H1 (cell line): Measurements from ENCODE around the gene PMM1. TPM values are rescaled to one million over a fixed set of nuclear protein-coding genes. Genes with fewer than 3 reads are reported as not detected.

Experiments
- CTCF ChIA-PET: fragments of 300-600 bp; sonication (Branson Sonifier 250); formaldehyde crosslinking; loops from one replicate; lab custom pipeline; 2021; ENCODE audit not compliant: partially characterized antibody; lab: Charles Lee
- POLR2A ChIA-PET: fragments of 300-600 bp; sonication (Branson Sonifier 250); formaldehyde crosslinking; loops from one replicate; lab custom pipeline; 2021; ENCODE audit warnings: inconsistent platforms; ENCODE audit not compliant: partially characterized antibody; lab: Charles Lee
- DNase-seq, 2 experiments: peaks; one replicate each; pipeline versions ENCODE4 v3.0.0 to v3.0.0-alpha.2; 2010 to 2022; ENCODE audit warnings: low spot score in 2 of 2, low read depth in 1 of 2, mixed read lengths in 1 of 2
- FAIRE-seq: peaks from 2 replicates; lab custom pipeline; 2011; peaks lifted over from hg19 to GRCh38; lab: Jason Lieb, UNC
- H2AFZ ChIP-seq: 2 replicates; pipeline ENCODE4 v1.8.1; 2012; ENCODE audit warnings: low read length, inconsistent platforms
- H2AK5ac ChIP-seq: 2 replicates; pipeline ENCODE4 v1.6.1; 2013; ENCODE audit warnings: low read depth, low read length
- H2BK120ac ChIP-seq: replicated peaks from 2 replicates; pipeline ENCODE3; 2013; ENCODE audit warnings: low read depth, low read length, inconsistent platforms
- H2BK12ac ChIP-seq: 2 replicates; pipeline ENCODE4 v1.6.1; 2013; ENCODE audit warnings: low read depth, low read length
- H2BK15ac ChIP-seq: 2 replicates; pipeline ENCODE4 v1.6.1; 2013; ENCODE audit warnings: low read length
- H2BK20ac ChIP-seq: 2 replicates; pipeline ENCODE4 v1.6.1; 2013; ENCODE audit warnings: low read length
- H2BK5ac ChIP-seq: 2 replicates; pipeline ENCODE4 v1.6.1; 2013; ENCODE audit warnings: low read depth, low read length
- H3K14ac ChIP-seq: 2 replicates; pipeline ENCODE4 v1.6.1; 2013; ENCODE audit warnings: inconsistent platforms; ENCODE audit not compliant: insufficient read length
- H3K18ac ChIP-seq: 2 replicates; pipeline ENCODE4 v1.6.1; 2013; ENCODE audit warnings: low read length; ENCODE audit errors: extremely low read depth
- H3K23ac ChIP-seq: 2 replicates; pipeline ENCODE4 v1.6.1; 2013; ENCODE audit warnings: inconsistent platforms; ENCODE audit not compliant: insufficient read length
- H3K23me2 ChIP-seq: 2 replicates; pipeline ENCODE4 v1.6.1; 2013; ENCODE audit warnings: low read depth, low read length
- H3K27ac ChIP-seq: 2 replicates; pipeline ENCODE4 v1.6.1; 2011; ENCODE audit warnings: low read depth, low read length, inconsistent platforms
- H3K27me3 ChIP-seq, 4 experiments: replicated peaks in 1 of 4; 1 replicate in 1 of 4; 2 replicates in 3 of 4; pipeline versions ENCODE4 v1.6.1 to v1.8.1; 2011 to 2013; ENCODE audit warnings: low read length in 3 of 4, mild to moderate bottlenecking in 3 of 4, inconsistent platforms in 2 of 4, mixed read lengths in 2 of 4, moderate library complexity in 1 of 4; ENCODE audit not compliant: control insufficient read depth in 3 of 4, insufficient read depth in 3 of 4; ENCODE audit errors: extremely low read depth in 1 of 4
- H3K36me3 ChIP-seq, 4 experiments: 2 replicates each; pipeline versions ENCODE4 v1.6.1 to v1.8.1; 2011 to 2013; ENCODE audit warnings: mild to moderate bottlenecking in 4 of 4, low read length in 3 of 4, moderate library complexity in 2 of 4, control low read depth in 1 of 4, inconsistent platforms in 1 of 4; ENCODE audit not compliant: insufficient read depth in 4 of 4, control insufficient read depth in 2 of 4
- H3K4ac ChIP-seq: replicated peaks from 2 replicates; pipeline ENCODE3; 2013; ENCODE audit warnings: low read length, low read depth, mixed read lengths, inconsistent platforms; ENCODE audit not compliant: insufficient read length
- H3K4me1 ChIP-seq, 4 experiments: replicated peaks in 1 of 4; 1 replicate in 1 of 4; 2 replicates in 3 of 4; pipeline versions ENCODE4 v1.6.1 to v1.8.1; 2011 to 2013; ENCODE audit warnings: low read length in 3 of 4, inconsistent platforms in 2 of 4, mixed read lengths in 1 of 4; ENCODE audit not compliant: insufficient read depth in 4 of 4, control insufficient read depth in 3 of 4
- H3K4me2 ChIP-seq, 2 experiments: 2 replicates each; pipeline versions ENCODE4 v1.6.1 to v1.8.1; 2011 to 2013; ENCODE audit warnings: low read depth in 2 of 2, low read length in 2 of 2, control low read depth in 1 of 2, inconsistent platforms in 1 of 2, mild to moderate bottlenecking in 1 of 2; ENCODE audit not compliant: insufficient read depth in 1 of 2
- H3K4me3 ChIP-seq, 4 experiments: fragments of 200-600, 300-600 bp in 1 of 4; sonication (generic), shearing (Covaris generic), sonication (Bioruptor Twin) in 1 of 4; 2 replicates each; pipeline versions ENCODE4 v1.5.1 to v1.8.1; 2011 to 2016; ENCODE audit warnings: low read length in 4 of 4, low read depth in 3 of 4, control low read depth in 2 of 4, inconsistent platforms in 2 of 4, mild to moderate bottlenecking in 2 of 4, mixed read lengths in 1 of 4, moderate library complexity in 1 of 4; ENCODE audit not compliant: insufficient read depth in 2 of 4; ENCODE audit errors: extremely low read depth in 1 of 4
- H3K56ac ChIP-seq: replicated peaks from 2 replicates; pipeline ENCODE3; 2013; ENCODE audit warnings: low read depth, mild to moderate bottlenecking, mixed read lengths, low read length, inconsistent platforms; ENCODE audit not compliant: insufficient read length
- H3K79me1 ChIP-seq: 2 replicates; pipeline ENCODE4 v1.6.1; 2013; ENCODE audit warnings: low read depth, low read length, control low read depth
- H3K79me2 ChIP-seq, 2 experiments: 2 replicates each; pipeline versions ENCODE4 v1.6.1 to v1.8.1; 2012 to 2013; ENCODE audit warnings: low read length in 2 of 2, mild to moderate bottlenecking in 2 of 2, inconsistent platforms in 1 of 2; ENCODE audit not compliant: insufficient read depth in 2 of 2, control insufficient read depth in 1 of 2
- H3K9ac ChIP-seq, 4 experiments: replicated peaks in 1 of 4; 1 replicate in 1 of 4; 2 replicates in 3 of 4; pipeline versions ENCODE4 v1.6.1 to v1.8.1; 2011 to 2013; ENCODE audit warnings: low read depth in 3 of 4, low read length in 3 of 4, control low read depth in 2 of 4, mild to moderate bottlenecking in 2 of 4, moderate library complexity in 2 of 4, inconsistent platforms in 1 of 4; ENCODE audit errors: extremely low read depth in 1 of 4
- H3K9me3 ChIP-seq, 2 experiments: 2 replicates each; pipeline versions ENCODE4 v1.6.1 to v1.8.1; 2012 to 2013; ENCODE audit warnings: mild to moderate bottlenecking in 2 of 2, moderate library complexity in 2 of 2, control low read depth in 1 of 2, inconsistent platforms in 1 of 2, low read depth in 1 of 2, low read length in 1 of 2, mixed read lengths in 1 of 2; ENCODE audit not compliant: insufficient read depth in 2 of 2
- H4K20me1 ChIP-seq, 2 experiments: replicated peaks in 1 of 2; 2 replicates each; pipeline versions ENCODE3 to v1.8.1; 2011 to 2013; ENCODE audit warnings: inconsistent platforms in 2 of 2, low read length in 2 of 2, mild to moderate bottlenecking in 1 of 2; ENCODE audit not compliant: insufficient read depth in 2 of 2, control insufficient read depth in 1 of 2
- H4K5ac ChIP-seq: 2 replicates; pipeline ENCODE4 v1.6.1; 2013; ENCODE audit warnings: low read length, low read depth, mixed read lengths, inconsistent platforms; ENCODE audit not compliant: insufficient read length
- H4K8ac ChIP-seq: 2 replicates; pipeline ENCODE4 v1.8.0; 2013; ENCODE audit warnings: mild to moderate bottlenecking, moderate library complexity, low read length, inconsistent platforms; ENCODE audit not compliant: insufficient read depth; ENCODE audit errors: extremely low read depth
- H4K91ac ChIP-seq: replicated peaks from 2 replicates; pipeline ENCODE3; 2013; ENCODE audit warnings: low read length, mixed read lengths, inconsistent platforms; ENCODE audit not compliant: insufficient read length
- POLR2A ChIP-seq, 2 experiments: IDR thresholded peaks; 1 replicate in 1 of 2; 2 replicates in 1 of 2; pipeline ENCODE4 v1.6.1; 2011; ENCODE audit warnings: low read depth in 2 of 2, low read length in 2 of 2, mild to moderate bottlenecking in 2 of 2; ENCODE audit errors: control extremely low read depth in 1 of 2
- POLR2AphosphoS5 ChIP-seq: IDR thresholded peaks from 2 replicates; pipeline ENCODE4 v1.6.1; 2011; ENCODE audit warnings: low read depth, low read length
- TBP ChIP-seq: IDR thresholded peaks from 2 replicates; pipeline ENCODE4 v1.6.1; 2011; ENCODE audit warnings: low read depth, low read length, improper control_type of control experiment
- WGBS, 2 experiments: shearing (Covaris generic) in 1 of 2; methylation state at CpG; one replicate each; pipeline versions ENCODE4 v1.1.6 to v1.1.7; 2013 to 2015; ENCODE audit warnings: low lambda C conversion rate in 2 of 2, mixed read lengths in 2 of 2, inconsistent platforms in 1 of 2, low coverage in 1 of 2, missing lambda C conversion rate in 1 of 2; ENCODE audit not compliant: insufficient replicate concordance in 2 of 2, insufficient coverage in 1 of 2, insufficient read length in 1 of 2; ENCODE audit errors: extremely low coverage in 1 of 2, missing lambda C conversion rate in 1 of 2; 5-methylcytosine and 5-hydroxymethylcytosine counted together
- polyA plus RNA-seq, 7 experiments: library from polyadenylated mRNA; depleted of rRNA in 3 of 7; stranded (reverse) in 5 of 7; unstranded in 2 of 7; fragments of >200 nt in 5 of 7; fragments of 200-250 nt in 2 of 7; gene quantifications; 1 replicate in 5 of 7; 2 replicates in 1 of 7; 4 replicates in 1 of 7; pipeline versions ENCODE4 v1.2.1 to v1.2.3, GENCODE V29; 2011 to 2013; ENCODE audit warnings: missing spikeins in 2 of 7, mixed read lengths in 2 of 7
- total RNA-seq: library from RNA; stranded (reverse); fragmentation: NEBNext Ultra II Directional; extraction: Animal tissue kit (Norgen Biotek cat#: 25700); gene quantifications from 2 replicates; pipeline ENCODE4 v1.2.1, GENCODE V29; 2021
- TF ChIP-seq, protein P1 (sequence below), 3 experiments: IDR thresholded peaks; 1 replicate in 2 of 3; 2 replicates in 1 of 3; pipeline versions ENCODE4 v1.5.1 to v1.6.1; 2011; ENCODE audit warnings: low read length in 3 of 3, mild to moderate bottlenecking in 3 of 3, inconsistent platforms in 2 of 3, low read depth in 1 of 3, moderate library complexity in 1 of 3; ENCODE audit not compliant: insufficient read depth in 1 of 3; ENCODE audit errors: control extremely low read depth in 1 of 3

The PMM1 gene
- total and polyA plus RNA-seq, 2 of the 8 experiments (the other 6 are each of a cell fraction or from before 2014, with no cell fraction given): 11.3 to 20.0 TPM

- FAIRE-seq (no peak), DNase-seq (no peak)
- Histone ChIP-seq H3K56ac (no peak overlapping the region), H4K5ac (no peak overlapping the region), H3K79me1 (no peaks in the 10 kb centered on the region), H2BK15ac (no peak overlapping the region), H3K4me1 (peaks cover 0 to 2% (median under 1%) of the 10 kb centered on the region in 4 experiments; a peak in 1 of 7 replicates), H2BK12ac (no peak overlapping the region), H3K4ac (no peak overlapping the region), H3K4me3 (no peak overlapping the region), H2AFZ (no peak overlapping the region), H3K23ac (no peak overlapping the region), H2BK5ac (no peak overlapping the region), H4K20me1 (no peaks in the 10 kb centered on the region), H3K14ac (no peak overlapping the region), H4K91ac (no peak overlapping the region), H3K9me3 (no peaks in the 10 kb centered on the region), H3K4me2 (no peak overlapping the region), H3K23me2 (no peaks in the 10 kb centered on the region), H3K36me3 (no peaks in the 10 kb centered on the region), H3K27me3 (0 out of 7 replicates have a peak, but pooled peaks cover 0 to 2% (median 0%) of the 10 kb centered on the region in 4 experiments), H3K18ac (no peak overlapping the region), H3K27ac (no peak overlapping the region), H4K8ac (no peak overlapping the region), H2AK5ac (no peak overlapping the region), H3K79me2 (peaks cover 0 to 3% of the 10 kb centered on the region in 2 experiments; a peak in 3 of 4 replicates), H2BK20ac (no peak overlapping the region), H3K9ac (no peak overlapping the region), H2BK120ac (no peak overlapping the region)
- POLR2A ChIA-PET: interaction anchor here (0.6 to 3.1 kb wide), 4 partner anchors 19 to 102 kb away, joined by 3 to 12 read pairs (median 3); partner anchors contain the start of gene TOB2
- CTCF ChIA-PET: interaction anchor here (0.7 to 1.9 kb wide), 7 partner anchors 9 to 183 kb away, joined by 3 to 7 read pairs (median 4); no protein-coding TSS in a partner anchor
- 93% methylated on average over 5 of the region's 5 CpGs; no CpG with 5 or more reads in 1 of the 2 experiments for WGBS, 2 experiments
- TF ChIP-seq, protein P1, sequence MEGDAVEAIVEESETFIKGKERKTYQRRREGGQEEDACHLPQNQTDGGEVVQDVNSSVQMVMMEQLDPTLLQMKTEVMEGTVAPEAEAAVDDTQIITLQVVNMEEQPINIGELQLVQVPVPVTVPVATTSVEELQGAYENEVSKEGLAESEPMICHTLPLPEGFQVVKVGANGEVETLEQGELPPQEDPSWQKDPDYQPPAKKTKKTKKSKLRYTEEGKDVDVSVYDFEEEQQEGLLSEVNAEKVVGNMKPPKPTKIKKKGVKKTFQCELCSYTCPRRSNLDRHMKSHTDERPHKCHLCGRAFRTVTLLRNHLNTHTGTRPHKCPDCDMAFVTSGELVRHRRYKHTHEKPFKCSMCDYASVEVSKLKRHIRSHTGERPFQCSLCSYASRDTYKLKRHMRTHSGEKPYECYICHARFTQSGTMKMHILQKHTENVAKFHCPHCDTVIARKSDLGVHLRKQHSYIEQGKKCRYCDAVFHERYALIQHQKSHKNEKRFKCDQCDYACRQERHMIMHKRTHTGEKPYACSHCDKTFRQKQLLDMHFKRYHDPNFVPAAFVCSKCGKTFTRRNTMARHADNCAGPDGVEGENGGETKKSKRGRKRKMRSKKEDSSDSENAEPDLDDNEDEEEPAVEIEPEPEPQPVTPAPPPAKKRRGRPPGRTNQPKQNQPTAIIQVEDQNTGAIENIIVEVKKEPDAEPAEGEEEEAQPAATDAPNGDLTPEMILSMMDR (IDR thresholded peaks at IDR 0.05; ENCODE audit: control extremely low read depth in 1 of 3, insufficient read depth in 1 of 3, low read depth in 1 of 3, low read length in 3 of 3): no peak
- no peak for TF ChIP-seq POLR2AphosphoS5
- TF ChIP-seq POLR2A (IDR thresholded peaks at IDR 0.05; ENCODE audit: control extremely low read depth in 1 of 2, low read depth in 2 of 2, low read length in 2 of 2): no peak
- TF ChIP-seq TBP: no peak
Measured at GRCh38 chr22:41548830-41549211, 40.8 kb downstream of the PMM1 start.
